Lower lobe of right lung (tissue), 2 donors: ENCODE results near the gene KRT16. TPM values are rescaled to one million over a fixed set of nuclear protein-coding genes. Genes with fewer than 3 reads are reported as not detected.
"Not testable (repeated sequence)": the region's sequence is repeated elsewhere in the genome, so short reads cannot be mapped to it uniquely, and the experiment has no call there.

ENCODE experiments used
- ATAC-seq, 2 donors: fragments of 200-7000 bp; cut with Tn5 transposase; one replicate each; pipeline ENCODE4 v1.9.1; 2020 to 2022; ENCODE audit warnings: mild to moderate bottlenecking in 2 of 2, moderate library complexity in 2 of 2
- DNase-seq: peaks from one replicate; pipeline ENCODE4 v3.0.0-alpha.2; 2020
- H3K27ac ChIP-seq: fragments of 200-600 bp; one replicate; pipeline ENCODE4 v1.8.0; 2022
- H3K27me3 ChIP-seq: fragments of 200-600 bp; one replicate; pipeline ENCODE4 v1.8.0; 2022; ENCODE audit warnings: low read depth
- H3K36me3 ChIP-seq: fragments of 200-600 bp; one replicate; pipeline ENCODE4 v1.8.0; 2022; ENCODE audit warnings: mild to moderate bottlenecking
- H3K4me1 ChIP-seq: fragments of 200-600 bp; one replicate; pipeline ENCODE4 v1.8.0; 2022
- H3K4me3 ChIP-seq: fragments of 200-600 bp; one replicate; pipeline ENCODE4 v1.8.0; 2022; ENCODE audit warnings: mild to moderate bottlenecking
- H3K9me3 ChIP-seq: fragments of 200-600 bp; one replicate; pipeline ENCODE4 v1.8.0; 2022
- intact Hi-C: fragments of 100-400 bp; cut with DNase I; formaldehyde crosslinking; loops from one replicate; pipeline ENCODE4 v1.11.0; 2022
- total RNA-seq: library from RNA; stranded (reverse); fragmentation: NEBNext Ultra II Directional; extraction: Animal tissue kit (Norgen Biotek cat#: 25700); gene quantifications from one replicate; pipeline ENCODE4 v1.2.1, GENCODE V29; 2021
- TF ChIP-seq, protein P1 (sequence below): fragments of 200-600 bp; IDR thresholded peaks from one replicate; pipeline ENCODE4 v1.8.0; 2022; ENCODE audit warnings: antibody characterized with exemption, mild to moderate bottlenecking
- donor health status: DM: no; HTN: yes; CAD: no; lungs with severe emphysema.

KRT16 gene
- total RNA-seq, 1 donor from 2014 or later, result not detected

- Histone ChIP-seq H3K9me3 (no peaks in the 10 kb centered on the region), H3K4me1 (no peaks in the 10 kb centered on the region), H3K27ac (no peak overlapping the region), H3K36me3 (no peaks in the 10 kb centered on the region), H3K27me3 (peaks cover 12% of the 10 kb centered on the region), H3K4me3 (no peak overlapping the region)
- ATAC-seq, result peak in 1 of 2 donors; percentile 10
- intact Hi-C loops, result no loop called here
- no peak for DNase-seq
- TF ChIP-seq, protein P1, sequence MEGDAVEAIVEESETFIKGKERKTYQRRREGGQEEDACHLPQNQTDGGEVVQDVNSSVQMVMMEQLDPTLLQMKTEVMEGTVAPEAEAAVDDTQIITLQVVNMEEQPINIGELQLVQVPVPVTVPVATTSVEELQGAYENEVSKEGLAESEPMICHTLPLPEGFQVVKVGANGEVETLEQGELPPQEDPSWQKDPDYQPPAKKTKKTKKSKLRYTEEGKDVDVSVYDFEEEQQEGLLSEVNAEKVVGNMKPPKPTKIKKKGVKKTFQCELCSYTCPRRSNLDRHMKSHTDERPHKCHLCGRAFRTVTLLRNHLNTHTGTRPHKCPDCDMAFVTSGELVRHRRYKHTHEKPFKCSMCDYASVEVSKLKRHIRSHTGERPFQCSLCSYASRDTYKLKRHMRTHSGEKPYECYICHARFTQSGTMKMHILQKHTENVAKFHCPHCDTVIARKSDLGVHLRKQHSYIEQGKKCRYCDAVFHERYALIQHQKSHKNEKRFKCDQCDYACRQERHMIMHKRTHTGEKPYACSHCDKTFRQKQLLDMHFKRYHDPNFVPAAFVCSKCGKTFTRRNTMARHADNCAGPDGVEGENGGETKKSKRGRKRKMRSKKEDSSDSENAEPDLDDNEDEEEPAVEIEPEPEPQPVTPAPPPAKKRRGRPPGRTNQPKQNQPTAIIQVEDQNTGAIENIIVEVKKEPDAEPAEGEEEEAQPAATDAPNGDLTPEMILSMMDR, result no peak
Observed at GRCh38 chr17:41617136-41617535, 4.6 kb upstream of the KRT16 start.

- DNase-seq, H3K9me3 ChIP-seq, intact Hi-C loops, H3K36me3 ChIP-seq, H3K4me3 ChIP-seq, H3K27ac ChIP-seq, ATAC-seq, H3K4me1 ChIP-seq: not testable (repeated sequence)
- peaks cover 12% of the 10 kb centered on the region for H3K27me3 ChIP-seq
Observed at GRCh38 chr17:41616486-41616885, 3.9 kb upstream of the KRT16 start.

GRCh38 chr17:41615454-41615853, 2.9 kb upstream of the KRT16 start:
- Histone ChIP-seq H3K36me3 (no peaks in the 10 kb centered on the region), H3K27ac (no peak overlapping the region), H3K9me3 (no peaks in the 10 kb centered on the region), H3K4me1 (no peaks in the 10 kb centered on the region), H3K4me3 (no peak overlapping the region), H3K27me3 (peaks cover 12% of the 10 kb centered on the region)
- ATAC-seq, result no peak
- intact Hi-C loops, result no loop called here
- TF ChIP-seq, protein P1, result no peak
- no peak for DNase-seq

- intact Hi-C loops, result not testable (repeated sequence)
Observed at GRCh38 chr17:41614767-41615166, 2.2 kb upstream of the KRT16 start.

DNA sequence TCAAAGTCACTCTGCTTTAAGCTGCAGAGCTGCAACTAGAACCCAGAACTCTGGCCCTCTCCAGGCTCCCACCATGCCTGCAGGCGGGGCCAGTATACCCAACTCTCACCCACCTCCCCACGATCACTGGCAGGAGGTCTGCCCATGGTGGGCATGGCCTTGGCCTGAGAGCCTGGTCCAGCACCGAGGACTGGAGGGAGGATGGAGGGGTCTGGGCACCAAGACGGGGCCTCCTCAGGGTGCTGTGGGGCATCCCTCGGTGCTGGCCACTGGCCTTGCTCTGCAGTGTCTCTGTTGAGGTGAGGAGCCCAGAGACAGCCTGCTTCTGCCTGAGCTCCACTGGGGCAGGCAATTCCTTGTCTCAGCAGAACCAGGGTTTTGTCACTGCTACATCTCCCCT, 1.5 kb upstream of the KRT16 start:
- H3K9me3 ChIP-seq, result no peaks in the 10 kb centered on the region
- no peak for DNase-seq
- H3K27ac ChIP-seq, result no peak overlapping the region
- no peak overlapping the region for H3K4me3 ChIP-seq
- peaks cover 12% of the 10 kb centered on the region for H3K27me3 ChIP-seq
- intact Hi-C loops, result no loop called here
- TF ChIP-seq, protein P1, result no peak
- H3K4me1 ChIP-seq, result no peaks in the 10 kb centered on the region
- H3K36me3 ChIP-seq, result no peaks in the 10 kb centered on the region
- no peak for ATAC-seq

More at GRCh38 chr17:41614767-41615166, 2.2 kb upstream of the KRT16 start:
- not testable (repeated sequence) for H3K27ac ChIP-seq, H3K9me3 ChIP-seq, H3K36me3 ChIP-seq, ATAC-seq, H3K4me1 ChIP-seq, DNase-seq, H3K4me3 ChIP-seq
- H3K27me3 ChIP-seq, result peaks cover 12% of the 10 kb centered on the region

- no peaks in the 10 kb centered on the region for H3K4me1 ChIP-seq
- no peaks in the 10 kb centered on the region for H3K36me3 ChIP-seq
- DNase-seq, result no peak
- no peak overlapping the region for H3K27ac ChIP-seq
- intact Hi-C loops, result no loop called here
- H3K4me3 ChIP-seq, result no peak overlapping the region
- H3K9me3 ChIP-seq, result no peaks in the 10 kb centered on the region
- no peak for ATAC-seq
- H3K27me3 ChIP-seq, result peaks cover 12% of the 10 kb centered on the region
- TF ChIP-seq, protein P1, result no peak
Observed at GRCh38 chr17:41613277-41614082, 913 bp upstream of the KRT16 start.
